Ramos (cell line): ENCODE results near the gene CCDC69.

Source experiments
- in situ Hi-C: fragments of 300-500 bp; cut with MboI; formaldehyde crosslinking; loops from one replicate; pipeline ENCODE4 v1.14.3; 2022; ENCODE audit warnings: low sequenced_read_pairs; ENCODE audit not compliant: unreplicated experiment

The CCDC69 gene

DNA sequence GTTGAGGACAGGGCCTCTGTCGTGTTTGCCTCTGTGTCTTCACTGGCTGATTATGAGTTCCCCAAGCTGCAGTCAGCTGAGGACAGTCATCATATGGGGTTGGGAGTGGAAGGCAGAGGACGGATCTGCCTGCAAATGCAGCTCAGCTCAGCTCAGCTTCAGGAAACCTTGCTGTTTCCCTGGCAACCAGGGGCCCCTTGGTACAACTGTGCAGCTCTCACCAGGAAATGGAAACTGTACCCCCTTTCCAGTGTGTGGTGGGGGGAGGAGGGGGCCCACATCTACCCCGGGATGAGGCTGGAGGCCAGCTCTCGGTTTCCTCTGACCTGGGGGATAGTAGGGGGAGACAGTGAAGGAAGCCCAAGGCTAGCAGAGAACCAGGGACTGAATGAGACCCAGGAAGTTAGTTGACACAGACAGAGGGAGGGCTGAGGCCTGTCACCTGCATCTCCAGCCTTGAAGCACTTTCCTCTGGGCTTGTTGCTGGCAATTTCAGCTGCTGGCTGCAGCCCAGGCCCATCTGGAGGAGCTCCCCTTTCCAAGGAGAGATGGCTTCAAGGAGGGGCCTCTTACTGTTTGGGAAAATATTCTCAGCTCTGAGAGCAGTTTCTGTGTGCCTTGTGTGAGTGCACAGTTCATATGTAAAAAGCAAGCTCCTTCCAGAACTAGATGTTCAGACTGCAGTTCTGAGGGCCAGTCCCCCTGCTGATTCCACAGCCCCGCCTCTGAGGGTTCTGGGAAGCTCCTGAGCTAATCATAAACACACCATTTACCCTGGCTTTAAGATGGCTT lies 73.2 kb downstream of the CCDC69 start:
- in situ Hi-C loops = no loop called here

DNA sequence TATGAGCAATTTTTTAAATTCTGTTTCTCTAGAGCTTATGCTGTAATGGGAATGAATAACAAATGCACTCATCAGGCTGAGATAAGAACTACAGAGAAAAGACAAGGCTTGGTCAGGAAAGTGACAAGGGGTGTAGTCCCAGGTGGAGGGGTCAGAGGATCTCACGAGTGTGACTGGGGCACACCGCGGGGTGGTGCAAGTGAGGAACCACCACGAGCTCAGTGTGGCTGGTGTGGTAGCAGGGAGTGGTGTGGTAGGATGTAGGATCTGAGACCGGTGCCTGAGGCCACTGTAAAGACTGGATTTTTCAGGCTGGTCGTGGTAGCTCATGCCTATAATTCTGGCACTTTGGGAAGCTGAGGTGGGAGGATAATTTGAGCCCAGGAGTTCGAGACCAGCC lies 75.3 kb downstream of the CCDC69 start:
- in situ Hi-C loops = no loop called here

DNA sequence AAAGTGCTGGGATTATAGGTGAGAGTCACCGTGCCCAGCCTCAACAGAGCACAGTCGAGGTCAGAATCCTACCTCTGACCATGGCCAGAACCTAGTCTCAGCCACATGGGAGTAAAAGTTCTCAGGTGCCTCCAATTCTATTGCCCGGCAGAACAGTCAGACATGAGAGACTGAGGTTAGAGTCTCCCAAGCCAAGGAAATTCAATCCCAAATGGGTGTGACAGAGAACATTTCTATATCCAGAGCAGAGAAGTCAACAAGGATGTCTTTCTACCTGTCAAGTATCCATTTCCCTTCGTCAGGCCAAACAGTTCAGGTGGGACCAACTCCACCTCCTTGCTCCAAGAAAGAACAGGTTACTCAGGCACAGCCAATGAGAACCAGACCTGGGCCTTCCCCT lies 76.9 kb downstream of the CCDC69 start:
- in situ Hi-C loops = no loop called here

DNA sequence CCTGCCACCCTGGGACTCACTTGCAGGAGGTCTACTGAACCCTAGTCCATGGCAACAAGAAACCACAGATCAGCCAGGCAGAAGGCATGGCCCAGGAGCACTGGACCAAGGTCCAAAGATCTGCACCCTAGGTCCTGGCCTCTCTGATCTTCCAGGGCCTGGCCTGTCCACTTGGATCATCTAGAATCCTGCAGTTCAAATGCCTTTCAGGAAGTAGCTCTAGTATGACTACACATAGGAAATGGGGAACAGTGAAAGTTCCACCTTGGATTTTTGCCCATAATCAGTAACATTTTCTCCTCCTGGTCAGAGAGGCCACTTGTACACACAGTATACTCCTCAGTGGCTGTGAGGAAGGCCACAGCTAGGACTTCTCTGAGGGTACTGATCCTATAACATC lies 77.8 kb downstream of the CCDC69 start:
- in situ Hi-C loops = no loop called here

DNA sequence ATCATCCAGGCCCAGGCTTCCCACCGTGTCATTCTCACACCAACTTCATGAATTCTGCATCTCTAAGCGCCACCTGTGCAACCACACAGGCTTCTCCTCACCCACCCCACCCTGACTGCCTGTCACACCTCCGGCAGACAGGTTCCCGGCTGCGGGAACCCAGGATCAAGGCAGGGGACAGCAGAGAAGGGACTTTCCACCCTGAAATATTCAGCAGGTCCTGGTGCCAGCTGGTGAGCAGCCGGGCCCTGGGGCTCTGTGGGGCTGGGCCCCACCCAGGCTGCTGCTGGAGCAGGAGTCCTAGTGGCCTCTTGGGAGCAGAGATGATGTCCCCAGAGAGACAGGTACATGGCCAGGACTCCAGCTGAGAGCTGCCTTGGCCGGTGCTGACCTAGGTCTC lies 79.0 kb downstream of the CCDC69 start:
- in situ Hi-C loops = no loop called here

DNA sequence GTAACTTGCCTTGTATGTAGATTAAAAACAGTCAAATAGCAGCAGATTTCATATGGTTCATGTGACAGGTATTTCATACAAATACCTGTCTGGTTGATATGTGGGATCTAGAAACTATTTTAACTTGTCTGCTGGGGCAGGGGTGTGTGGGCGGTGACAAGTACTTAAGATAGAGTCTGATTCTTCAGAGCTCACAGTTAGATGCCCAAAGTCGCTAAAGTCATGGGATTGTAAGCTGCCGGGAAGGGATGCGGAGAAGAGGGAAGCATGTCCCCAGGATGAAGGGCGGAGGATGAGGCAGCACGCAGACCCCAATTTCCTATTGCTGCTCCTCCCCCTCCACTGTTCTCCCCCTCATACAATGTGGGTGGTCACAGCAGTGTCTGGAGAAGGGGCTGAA lies 79.6 kb downstream of the CCDC69 start:
- in situ Hi-C loops = no loop called here

DNA sequence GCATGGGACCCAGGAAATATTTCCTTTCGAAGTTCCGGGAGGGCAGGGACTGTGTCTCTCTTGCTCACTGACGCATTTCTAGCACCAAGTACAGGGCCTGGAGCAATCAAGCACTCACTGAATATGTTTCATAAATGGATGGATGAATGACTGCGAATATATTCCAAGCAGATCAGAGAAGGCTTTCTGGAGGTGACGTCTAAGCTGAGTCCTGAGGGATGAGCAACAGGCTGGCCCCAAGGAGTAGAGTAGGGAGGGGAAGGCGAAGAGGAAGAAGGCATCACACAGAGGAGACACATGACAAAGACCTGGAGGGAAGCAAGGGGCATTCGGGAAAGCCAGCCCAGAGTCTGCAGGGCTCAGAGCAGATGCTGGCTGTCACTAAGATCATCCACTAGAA lies 80.2 kb downstream of the CCDC69 start:
- in situ Hi-C loops = no loop called here

DNA sequence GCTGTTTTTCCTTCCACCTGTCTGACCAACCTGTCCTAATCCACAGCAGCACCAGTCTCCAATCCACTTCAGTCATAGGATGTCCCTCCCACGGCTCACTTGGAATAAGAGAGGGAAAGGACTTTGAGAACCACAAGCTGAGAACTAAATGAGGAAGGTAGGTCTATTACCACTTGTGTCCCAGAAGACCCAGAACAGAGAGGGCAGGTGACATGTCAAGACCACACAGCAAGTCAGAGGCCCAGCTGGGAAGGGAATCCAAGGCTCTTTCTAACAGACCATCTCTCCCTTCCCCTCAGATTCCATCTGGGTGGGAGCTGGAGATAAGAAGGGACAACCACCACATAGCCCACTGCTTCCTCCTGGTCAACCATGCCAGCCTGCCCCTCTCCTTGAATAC lies 81.0 kb downstream of the CCDC69 start:
- in situ Hi-C loops = no loop called here

DNA sequence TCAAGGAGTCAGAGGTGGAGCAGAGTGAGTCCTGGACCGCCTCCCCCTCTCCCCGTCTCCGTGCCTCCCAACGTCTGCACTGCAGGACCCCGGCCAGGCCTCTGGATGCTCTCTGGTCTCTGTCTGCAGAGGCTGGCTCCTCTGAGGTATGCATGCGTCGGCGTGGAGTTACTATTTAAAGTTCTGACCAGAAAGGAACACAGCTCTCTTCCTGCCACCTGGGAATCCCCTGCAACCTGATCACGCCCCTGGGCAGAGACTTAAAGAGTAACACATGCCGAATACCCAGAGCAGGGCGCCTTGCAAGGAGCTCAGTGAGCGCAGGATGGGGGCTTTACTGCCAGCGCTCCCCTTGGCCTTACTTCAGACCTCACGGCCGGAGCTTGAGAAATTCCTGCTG lies 82.4 kb downstream of the CCDC69 start:
- in situ Hi-C loops = no loop called here

DNA sequence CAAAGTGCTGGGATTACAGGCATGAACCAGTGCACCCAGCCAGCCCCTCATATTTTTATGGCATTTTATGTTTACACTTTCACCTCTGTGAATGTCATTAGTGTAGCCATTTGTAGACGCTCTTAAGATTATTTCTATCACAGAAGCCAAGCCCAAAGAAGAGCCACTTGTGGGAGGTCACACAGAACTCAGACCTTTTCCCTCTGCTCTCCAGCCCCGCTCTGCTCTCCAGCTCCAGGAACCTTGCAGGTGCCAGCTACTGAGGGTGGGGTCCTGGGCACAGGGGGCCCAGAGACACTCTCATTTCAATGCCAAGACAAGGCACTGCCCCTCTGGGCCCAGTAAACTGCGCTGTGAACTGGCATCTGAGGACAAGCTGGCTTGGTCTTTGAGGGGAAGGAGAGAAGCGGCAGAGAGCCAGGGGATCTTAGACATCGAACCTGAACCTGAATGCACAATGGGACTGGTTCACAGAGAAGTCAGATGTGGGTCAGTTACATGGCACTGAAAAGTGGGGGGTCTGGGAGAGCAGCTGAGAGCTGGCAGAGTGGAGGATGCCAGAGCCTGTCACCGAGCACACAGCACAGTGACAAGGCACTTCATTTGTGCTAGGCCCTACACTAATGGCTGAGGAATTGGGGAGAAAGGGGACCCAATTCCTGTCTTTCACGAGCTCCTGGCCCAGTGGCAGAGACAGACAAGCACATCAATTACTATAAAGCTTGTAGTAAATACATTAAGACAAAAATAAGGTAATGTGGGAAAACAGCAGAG lies 83.0 kb downstream of the CCDC69 start:
- in situ Hi-C loops = no loop called here

DNA sequence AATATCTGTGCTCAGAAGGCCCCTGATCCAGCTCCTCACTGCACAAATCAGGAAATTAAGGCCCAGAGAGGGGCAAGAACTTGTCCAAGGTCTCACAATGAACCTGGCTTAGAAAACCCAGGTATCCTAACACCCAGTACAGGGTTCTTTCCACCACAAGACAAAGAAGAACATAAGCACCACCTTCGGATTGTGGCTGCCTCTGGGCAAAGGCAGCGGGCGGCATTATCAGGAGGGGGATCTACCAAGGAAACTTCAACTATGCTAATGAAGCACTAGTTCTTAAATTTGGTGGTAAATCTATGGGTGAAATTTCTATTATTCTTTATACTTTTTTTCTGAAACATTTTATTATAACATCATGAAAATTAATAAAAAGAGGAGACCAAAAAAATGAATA lies 84.2 kb downstream of the CCDC69 start:
- in situ Hi-C loops = no loop called here

DNA sequence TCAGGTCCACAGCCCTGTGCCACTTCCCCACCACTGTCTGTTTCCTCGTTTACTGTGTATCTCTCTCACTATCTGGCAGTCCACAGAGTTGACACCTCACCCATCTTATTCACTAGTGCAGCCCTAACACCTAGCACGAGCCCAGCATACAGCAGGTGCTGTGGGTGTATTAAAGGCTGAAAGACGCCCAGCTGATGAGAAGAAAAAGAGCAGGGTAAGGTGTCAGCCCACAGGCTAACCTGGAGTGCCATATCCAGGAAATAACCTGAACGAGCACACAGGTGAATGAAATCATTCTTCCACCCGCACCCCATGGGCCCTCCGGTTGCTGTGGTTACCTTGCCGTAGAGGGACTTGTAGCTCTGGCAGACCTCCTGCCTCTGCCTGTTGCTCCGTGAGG lies 84.9 kb downstream of the CCDC69 start:
- in situ Hi-C loops = no loop called here

DNA sequence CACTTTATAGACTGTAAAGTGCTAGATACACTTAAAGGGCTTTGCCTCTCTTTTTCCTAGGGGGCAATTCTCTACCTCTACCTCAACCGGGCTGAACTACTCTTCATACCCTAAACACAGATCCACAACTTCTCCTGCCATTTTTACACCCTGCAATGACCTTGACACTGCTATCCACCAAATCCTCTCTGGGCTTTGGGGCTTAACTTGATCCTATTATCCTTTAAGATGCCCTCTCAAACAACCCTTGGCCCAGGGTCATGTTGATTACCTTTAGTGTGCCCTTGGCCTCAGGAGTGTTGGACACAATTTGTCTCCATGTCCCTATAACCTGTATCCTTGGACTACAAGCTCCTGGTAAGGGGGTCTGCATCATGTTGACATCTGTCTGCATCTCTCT lies 85.8 kb downstream of the CCDC69 start:
- in situ Hi-C loops = no loop called here

DNA sequence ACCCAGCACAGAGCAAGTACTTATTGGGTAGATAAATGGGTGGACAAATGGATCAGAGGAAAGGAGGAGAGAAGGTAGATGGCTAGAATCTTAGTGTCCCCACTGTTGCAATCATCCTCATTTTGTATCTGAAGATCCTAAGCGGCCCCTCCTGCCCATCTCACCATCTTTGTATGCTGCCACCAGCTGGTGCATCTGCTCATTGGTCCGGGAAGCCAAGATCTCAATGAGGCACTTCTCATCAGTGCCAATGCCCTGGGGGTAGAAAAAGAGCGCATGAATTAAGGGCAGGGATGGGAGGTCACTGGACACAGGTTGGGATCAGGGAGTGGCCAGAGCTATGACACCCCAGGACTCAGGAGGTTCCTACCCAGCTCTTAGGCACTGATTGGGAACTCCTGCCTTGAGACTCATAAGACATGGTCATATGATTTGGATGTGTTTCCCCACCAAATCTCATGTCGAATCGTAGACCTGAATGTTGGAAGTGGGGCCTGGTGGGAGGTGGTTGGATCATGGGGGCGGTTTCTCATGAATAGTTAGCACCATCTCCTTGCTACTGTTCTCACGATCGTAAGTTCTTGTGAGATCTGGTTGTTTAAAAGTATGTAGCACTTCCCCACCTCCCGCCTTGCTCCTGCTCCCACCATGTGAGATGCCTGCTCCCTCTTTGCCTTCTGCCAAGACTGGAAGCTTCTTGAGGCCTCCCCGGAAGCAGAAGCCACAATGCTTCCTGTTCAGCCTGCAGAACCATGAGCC lies 86.6 kb downstream of the CCDC69 start:
- in situ Hi-C loops = no loop called here

DNA sequence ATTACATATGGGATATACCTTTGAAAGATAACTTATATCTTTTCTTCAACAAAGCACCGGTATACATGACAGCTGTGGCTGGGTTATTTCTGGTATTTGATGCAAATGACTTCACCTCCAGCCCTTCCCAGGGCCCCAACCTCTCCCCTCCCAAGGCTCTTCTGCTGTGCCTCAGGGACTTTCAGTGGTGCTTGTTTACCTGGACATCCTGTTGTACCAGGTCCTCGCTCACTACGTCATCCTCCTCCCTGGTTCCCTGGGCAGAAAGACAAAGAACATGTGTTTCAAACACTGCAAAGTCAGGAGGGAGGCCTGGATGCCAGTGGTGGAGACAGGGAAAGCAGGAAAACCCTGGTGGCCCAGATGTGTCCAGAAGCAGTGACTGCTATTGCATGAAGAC lies 89.7 kb downstream of the CCDC69 start:
- in situ Hi-C loops = no loop called here

DNA sequence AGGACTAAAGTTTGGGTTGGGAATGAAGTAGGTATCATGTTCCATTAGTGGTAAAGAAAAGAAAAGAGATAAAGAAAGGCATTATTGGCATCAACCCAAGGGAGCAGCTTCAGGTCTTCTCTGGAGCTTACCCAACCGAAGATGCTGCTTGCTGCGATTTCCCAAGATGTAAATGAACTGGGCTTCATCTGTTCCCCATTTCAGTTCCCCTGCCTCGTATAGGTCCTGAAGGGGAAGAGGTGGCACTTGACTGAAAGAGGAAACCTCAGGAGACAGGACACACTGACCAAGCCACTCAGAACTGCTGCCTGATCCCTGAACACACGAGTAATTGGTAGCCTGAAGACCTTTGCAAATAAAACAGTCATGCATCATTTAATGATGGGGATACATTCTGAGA lies 90.9 kb downstream of the CCDC69 start:
- in situ Hi-C loops = no loop called here
